Measurements from ENCODE around the gene CDC20B. TPM values are rescaled to one million over a fixed set of nuclear protein-coding genes. Genes with fewer than 3 reads are reported as not detected.

CDC20B gene
- total and polyA plus RNA-seq, 2 donors from 2014 or later, result 0.88 TPM; not detected in 1

DNA sequence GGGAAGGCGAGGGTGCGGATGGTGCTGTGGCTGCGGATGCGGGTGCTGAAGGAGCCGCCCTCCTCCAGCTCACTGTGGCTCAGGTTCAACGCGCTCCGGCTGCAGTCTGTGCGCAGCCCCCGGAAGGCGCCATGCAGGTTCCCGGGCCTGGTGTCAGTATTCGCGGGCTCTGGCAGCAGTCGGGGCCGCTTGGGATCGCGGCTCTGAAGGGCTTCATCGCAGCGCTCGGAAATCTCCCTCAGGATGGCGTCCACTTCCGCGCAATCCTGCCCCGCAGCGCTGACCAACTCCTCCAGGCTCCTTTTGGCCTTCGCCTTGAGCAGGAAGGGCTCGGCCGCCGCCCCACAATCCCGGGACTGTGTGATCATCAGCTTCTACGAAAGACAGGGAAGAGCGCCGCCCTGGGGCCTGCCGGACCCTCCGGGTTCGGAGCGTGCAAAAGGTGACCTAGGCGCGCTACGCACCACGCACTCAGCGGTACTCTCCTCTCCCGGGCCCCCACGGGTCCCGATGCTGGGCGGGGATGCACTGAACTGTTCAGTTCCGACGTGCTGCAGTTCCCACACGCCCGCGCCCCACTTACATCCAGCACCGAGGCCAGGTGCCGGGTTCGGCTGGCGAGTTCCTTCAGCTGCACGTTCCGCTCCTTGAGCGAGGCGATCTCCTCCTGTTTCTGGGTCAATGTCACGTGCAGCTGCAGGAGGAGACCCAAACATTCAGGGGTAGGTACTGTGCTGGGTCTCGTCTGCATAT lies 47.6 kb upstream of the CDC20B start:
- H3K9ac ChIP-seq (ENCODE audit: low read length in 3 of 3), result no peak overlapping the region
- no peak for FAIRE-seq
- no peak for TF ChIP-seq CTCF (IDR thresholded peaks at IDR 0.05; ENCODE audit: borderline replicate concordance, extremely low read depth, insufficient read depth)
- peaks cover 57% of the 10 kb centered on the region for H3K27me3 ChIP-seq (ENCODE audit: control insufficient read depth, insufficient read depth, low read length)
- no peak overlapping the region for H3K27ac ChIP-seq (ENCODE audit: low read depth in 2 of 2, low read length in 2 of 2)
- intact Hi-C loops (cut with DNase I), result no loop called here
- peak overlapping the region in 1 of 3 donors; percentile 11 for H3K4me3 ChIP-seq (ENCODE audit: low read length in 3 of 3)
- H3K36me3 ChIP-seq (ENCODE audit: control insufficient read depth in 2 of 3, insufficient read depth in 3 of 3, low read length in 3 of 3), result no peaks in the 10 kb centered on the region
- H3K4me1 ChIP-seq (ENCODE audit: control insufficient read depth in 2 of 3, insufficient read depth in 2 of 3, low read depth in 1 of 3, low read length in 3 of 3), result peaks cover 0 to 8% (median 0%) of the 10 kb centered on the region in 3 donors
- peak; percentile 37 to 78 (median 55) for DNase-seq
- no peaks in the 10 kb centered on the region for H3K9me3 ChIP-seq (ENCODE audit: control insufficient read depth in 2 of 3, insufficient read depth in 1 of 3, low read length in 3 of 3)

GRCh38 chr5:55219770-55220169 lies 46.8 kb upstream of the CDC20B start:
- intact Hi-C loops (cut with DNase I), result no loop called here
- DNase-seq (no peak), FAIRE-seq (no peak)
- no peak for TF ChIP-seq CTCF (IDR thresholded peaks at IDR 0.05; ENCODE audit: borderline replicate concordance, extremely low read depth, insufficient read depth)
- no peaks in the 10 kb centered on the region for H3K9me3 ChIP-seq (ENCODE audit: control insufficient read depth in 2 of 3, insufficient read depth in 1 of 3, low read length in 3 of 3)
- no peaks in the 10 kb centered on the region for H3K36me3 ChIP-seq (ENCODE audit: control insufficient read depth in 2 of 3, insufficient read depth in 3 of 3, low read length in 3 of 3)
- H3K27ac ChIP-seq (ENCODE audit: low read depth in 2 of 2, low read length in 2 of 2), result no peak overlapping the region
- no peak overlapping the region for H3K9ac ChIP-seq (ENCODE audit: low read length in 3 of 3)
- peaks cover 49% of the 10 kb centered on the region for H3K27me3 ChIP-seq (ENCODE audit: control insufficient read depth, insufficient read depth, low read length)
- peaks cover 0 to 8% (median 0%) of the 10 kb centered on the region in 3 donors for H3K4me1 ChIP-seq (ENCODE audit: control insufficient read depth in 2 of 3, insufficient read depth in 2 of 3, low read depth in 1 of 3, low read length in 3 of 3)
- no peak overlapping the region for H3K4me3 ChIP-seq (ENCODE audit: low read length in 3 of 3)

DNA sequence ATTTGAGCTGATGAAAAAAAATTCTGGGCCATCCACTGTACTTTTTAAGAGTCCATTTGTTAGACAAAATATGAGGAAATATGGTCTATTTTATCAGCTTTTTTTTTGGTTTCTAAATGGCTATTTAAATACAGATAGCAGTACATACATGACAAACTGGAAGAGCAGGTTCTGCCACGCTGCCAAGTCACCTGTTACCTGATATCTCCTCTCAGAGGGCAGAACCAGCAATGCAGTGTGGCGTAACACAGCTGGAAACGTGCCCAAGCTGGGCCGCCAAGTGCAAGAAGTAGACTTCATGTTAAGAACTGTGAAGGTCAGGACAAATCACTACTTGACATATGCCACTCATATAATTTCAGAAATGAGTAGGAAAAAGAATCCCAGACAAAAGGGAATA lies 46.0 kb upstream of the CDC20B start:
- TF ChIP-seq CTCF (IDR thresholded peaks at IDR 0.05; ENCODE audit: borderline replicate concordance, extremely low read depth, insufficient read depth), result no peak
- Histone ChIP-seq H3K27me3 (ENCODE audit: control insufficient read depth, insufficient read depth, low read length) (peaks cover 41% of the 10 kb centered on the region), H3K4me3 (ENCODE audit: low read length in 3 of 3) (no peak overlapping the region), H3K9me3 (ENCODE audit: control insufficient read depth in 2 of 3, insufficient read depth in 1 of 3, low read length in 3 of 3) (no peaks in the 10 kb centered on the region), H3K36me3 (ENCODE audit: control insufficient read depth in 2 of 3, insufficient read depth in 3 of 3, low read length in 3 of 3) (no peaks in the 10 kb centered on the region), H3K4me1 (ENCODE audit: control insufficient read depth in 2 of 3, insufficient read depth in 2 of 3, low read depth in 1 of 3, low read length in 3 of 3) (peaks cover 0 to 8% (median 0%) of the 10 kb centered on the region in 3 donors), H3K27ac (ENCODE audit: low read depth in 2 of 2, low read length in 2 of 2) (no peak overlapping the region), H3K9ac (ENCODE audit: low read length in 3 of 3) (no peak overlapping the region)
- DNase-seq (peak; percentile 62 to 89 (median 75)), FAIRE-seq (no peak)
- intact Hi-C loops (cut with DNase I), result no loop called here
